NB4 (cell line): ENCODE data around the gene PRSS3.
"Not testable (repeated sequence)": the region's sequence is repeated elsewhere in the genome, so short reads cannot be mapped to it uniquely, and the experiment has no call there.

Experiments
- DNase-seq: peaks from one replicate; pipeline ENCODE4 v3.0.0; 2010; ENCODE audit warnings: low read depth
- H3K4me3 ChIP-seq: one replicate; pipeline ENCODE4 v1.5.1; 2011; ENCODE audit warnings: mild to moderate bottlenecking, low read depth, low read length, moderate library complexity
- MAX ChIP-seq: IDR thresholded peaks from 2 replicates; pipeline ENCODE4 v1.6.1; 2011; ENCODE audit warnings: low read depth, low read length
- MYC ChIP-seq: IDR thresholded peaks from 2 replicates; pipeline ENCODE4 v1.6.1; 2011; ENCODE audit warnings: low read depth, low read length
- POLR2A ChIP-seq: IDR thresholded peaks from 2 replicates; pipeline ENCODE4 v1.6.1; 2011; ENCODE audit warnings: mild to moderate bottlenecking; ENCODE audit not compliant: insufficient read length; ENCODE audit errors: extremely low read depth
- TF ChIP-seq, protein P1 (sequence below): IDR thresholded peaks from one replicate; pipeline ENCODE4 v1.5.1; 2012; ENCODE audit warnings: low read depth, low read length

Gene PRSS3

DNA sequence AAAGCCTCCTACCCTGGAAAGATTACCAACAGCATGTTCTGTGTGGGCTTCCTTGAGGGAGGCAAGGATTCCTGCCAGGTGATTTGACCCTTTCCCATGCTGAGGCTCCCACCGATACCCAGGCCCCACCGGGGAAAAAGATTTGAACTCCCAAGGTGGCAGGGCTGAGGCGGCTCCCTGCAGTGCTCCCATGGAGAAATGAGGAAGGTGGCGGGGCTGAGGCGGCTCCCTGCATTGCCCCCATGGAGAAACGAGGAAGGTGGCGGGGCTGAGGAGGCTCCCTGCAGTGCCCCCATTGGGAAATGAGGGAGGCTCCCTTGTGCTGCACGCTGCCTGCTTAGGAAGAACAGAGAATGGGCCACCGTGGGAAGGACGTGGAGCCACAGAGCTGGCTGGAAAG is 3.2 kb downstream of the PRSS3 start:
- TF ChIP-seq, protein P1, sequence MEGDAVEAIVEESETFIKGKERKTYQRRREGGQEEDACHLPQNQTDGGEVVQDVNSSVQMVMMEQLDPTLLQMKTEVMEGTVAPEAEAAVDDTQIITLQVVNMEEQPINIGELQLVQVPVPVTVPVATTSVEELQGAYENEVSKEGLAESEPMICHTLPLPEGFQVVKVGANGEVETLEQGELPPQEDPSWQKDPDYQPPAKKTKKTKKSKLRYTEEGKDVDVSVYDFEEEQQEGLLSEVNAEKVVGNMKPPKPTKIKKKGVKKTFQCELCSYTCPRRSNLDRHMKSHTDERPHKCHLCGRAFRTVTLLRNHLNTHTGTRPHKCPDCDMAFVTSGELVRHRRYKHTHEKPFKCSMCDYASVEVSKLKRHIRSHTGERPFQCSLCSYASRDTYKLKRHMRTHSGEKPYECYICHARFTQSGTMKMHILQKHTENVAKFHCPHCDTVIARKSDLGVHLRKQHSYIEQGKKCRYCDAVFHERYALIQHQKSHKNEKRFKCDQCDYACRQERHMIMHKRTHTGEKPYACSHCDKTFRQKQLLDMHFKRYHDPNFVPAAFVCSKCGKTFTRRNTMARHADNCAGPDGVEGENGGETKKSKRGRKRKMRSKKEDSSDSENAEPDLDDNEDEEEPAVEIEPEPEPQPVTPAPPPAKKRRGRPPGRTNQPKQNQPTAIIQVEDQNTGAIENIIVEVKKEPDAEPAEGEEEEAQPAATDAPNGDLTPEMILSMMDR: no peak
- no peak for TF ChIP-seq MAX
- no peak for TF ChIP-seq MYC
- TF ChIP-seq POLR2A: no peak
- no peak for DNase-seq
- H3K4me3 ChIP-seq: no peak overlapping the region

GRCh38 chr9:33799928-33800704 is 4.8 kb downstream of the PRSS3 start:
- no peak for TF ChIP-seq POLR2A
- H3K4me3 ChIP-seq: no peak overlapping the region
- DNase-seq: no peak

- H3K4me3 ChIP-seq: no peak overlapping the region
- TF ChIP-seq MYC: no peak
- no peak for TF ChIP-seq MAX
- TF ChIP-seq, protein P1: no peak
- no peak for TF ChIP-seq POLR2A
- DNase-seq: no peak
Observed at GRCh38 chr9:33800886-33801285, 5.5 kb downstream of the PRSS3 start.

- H3K4me3 ChIP-seq, DNase-seq: not testable (repeated sequence)
Observed at GRCh38 chr9:33801943-33802500, 6.7 kb downstream of the PRSS3 start.

- DNase-seq, H3K4me3 ChIP-seq: not testable (repeated sequence)
Observed at GRCh38 chr9:33804196-33804595, 8.8 kb downstream of the PRSS3 start.

GRCh38 chr9:33807156-33807555 is 11.8 kb downstream of the PRSS3 start:
- not testable (repeated sequence) for H3K4me3 ChIP-seq, DNase-seq

DNA sequence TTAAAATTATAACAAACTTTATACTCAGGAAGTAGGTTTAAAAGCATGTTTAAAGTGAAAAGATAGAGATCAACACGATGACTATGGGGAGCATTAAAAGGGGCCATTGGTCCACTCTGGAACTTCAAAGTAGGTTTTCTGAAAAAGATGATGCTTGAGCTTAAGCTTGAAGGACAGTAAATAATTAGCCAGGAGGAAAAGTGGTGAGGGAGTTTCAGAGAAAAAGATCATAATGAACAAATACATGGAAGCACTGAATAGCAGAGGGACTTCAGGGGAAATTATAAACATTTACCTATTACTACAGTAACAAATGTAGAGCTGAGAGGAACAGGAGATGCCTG is 13.6 kb downstream of the PRSS3 start:
- H3K4me3 ChIP-seq, DNase-seq: not testable (repeated sequence)

DNA sequence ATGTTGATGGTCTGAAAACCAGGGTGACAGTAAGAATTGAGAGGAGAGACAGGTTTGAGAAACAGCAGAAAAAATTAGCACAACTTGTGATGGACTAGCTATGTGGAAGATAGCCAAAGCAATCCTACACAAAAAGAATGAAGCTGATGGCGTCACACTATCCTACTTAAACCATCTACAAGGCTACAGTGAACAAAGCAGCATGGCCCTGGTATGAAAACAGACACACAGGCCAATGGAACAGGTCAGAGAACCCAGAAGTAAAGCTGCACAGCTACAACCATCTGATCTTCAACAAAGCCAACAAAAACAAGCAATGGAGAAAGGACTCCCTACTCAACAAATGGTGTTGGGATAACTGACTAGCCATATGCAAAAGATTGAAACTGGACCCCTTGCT is 14.1 kb downstream of the PRSS3 start:
- no peak overlapping the region for H3K4me3 ChIP-seq
- no peak for DNase-seq
- TF ChIP-seq, protein P1: no peak
- TF ChIP-seq MYC (no peak), POLR2A (no peak), MAX (no peak)
